T47D (cell line): ENCODE data around the gene PTPRT.

Experiments used
- DNase-seq, 2 experiments: peaks; one replicate each; pipeline versions ENCODE4 v3.0.0 to v3.0.0-alpha.2; 2011 to 2012; ENCODE audit warnings: low read depth in 1 of 2, low spot score in 1 of 2
- JUND ChIP-seq: IDR thresholded peaks from 2 replicates; pipeline ENCODE4 v1.6.1; 2012; ENCODE audit warnings: low read depth
- in situ Hi-C: cut with HindIII; loops from 2 replicates; pipeline ENCODE4 v1.10.0; 2016; ENCODE audit warnings: low sequenced_read_pairs, low pct_unique_long_range_greater_than_20kb

The PTPRT gene

DNA sequence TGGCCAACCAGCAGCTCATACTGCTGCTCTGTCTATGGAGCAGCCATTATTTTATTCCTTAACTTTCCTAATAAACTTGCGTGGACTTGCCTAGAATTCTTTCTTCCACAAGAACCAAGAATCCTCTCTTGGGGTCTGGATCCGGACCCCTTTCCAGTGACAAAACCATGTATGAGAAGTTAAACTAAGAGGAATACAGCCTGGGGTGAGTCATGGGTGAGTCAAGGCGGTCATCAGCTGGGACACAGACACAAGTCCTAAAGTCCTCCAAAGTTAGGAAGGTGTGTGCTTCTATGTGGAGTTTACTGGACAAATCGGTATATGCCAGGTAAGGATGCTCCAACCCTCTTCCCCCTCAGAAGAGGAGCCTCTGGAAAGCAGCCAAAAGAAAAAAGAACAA is 881.5 kb downstream of the PTPRT start:
- no peak for TF ChIP-seq JUND
- in situ Hi-C loops: no loop called here
- DNase-seq: no peak

DNA sequence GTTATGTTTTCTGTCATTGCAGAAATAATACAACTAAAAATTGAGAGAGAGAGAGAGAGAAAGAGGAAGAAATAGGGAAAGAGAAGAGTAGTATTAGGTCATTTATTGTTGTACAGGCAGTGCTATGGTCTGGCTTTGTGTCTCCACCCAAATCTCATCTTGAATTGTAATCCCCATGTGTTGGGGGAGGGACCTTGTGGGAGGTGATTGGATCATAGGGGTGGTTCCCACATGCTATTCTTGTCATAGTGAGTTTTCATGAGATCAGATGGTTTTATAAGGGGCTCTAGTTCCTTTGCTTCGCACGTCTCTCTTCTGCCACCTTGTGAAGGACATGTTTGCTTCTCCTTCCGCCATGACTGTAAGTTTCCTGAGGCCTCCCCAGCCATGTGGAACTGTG is 894.1 kb downstream of the PTPRT start:
- no peak for TF ChIP-seq JUND
- no peak for DNase-seq
- in situ Hi-C loops: no loop called here

DNA sequence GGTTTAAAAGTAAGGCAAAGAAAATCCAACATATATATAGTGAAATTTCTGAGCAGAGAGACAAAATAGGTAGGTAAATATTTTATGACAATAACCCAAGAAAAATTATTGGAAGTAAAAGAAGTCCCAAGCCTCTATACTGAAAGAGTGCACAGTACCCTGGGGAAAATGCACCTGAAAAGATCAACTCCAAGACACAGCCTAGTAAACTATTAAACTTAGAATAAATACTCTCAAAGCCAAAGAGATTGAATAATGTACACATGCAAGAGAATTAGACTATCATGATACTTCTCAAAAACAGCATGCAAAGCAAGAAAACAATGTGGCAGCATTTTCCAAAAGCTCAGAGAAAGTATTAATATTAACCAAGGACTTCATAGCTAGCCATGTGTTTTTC is 894.7 kb downstream of the PTPRT start:
- TF ChIP-seq JUND: no peak
- in situ Hi-C loops: no loop called here
- no peak for DNase-seq

DNA sequence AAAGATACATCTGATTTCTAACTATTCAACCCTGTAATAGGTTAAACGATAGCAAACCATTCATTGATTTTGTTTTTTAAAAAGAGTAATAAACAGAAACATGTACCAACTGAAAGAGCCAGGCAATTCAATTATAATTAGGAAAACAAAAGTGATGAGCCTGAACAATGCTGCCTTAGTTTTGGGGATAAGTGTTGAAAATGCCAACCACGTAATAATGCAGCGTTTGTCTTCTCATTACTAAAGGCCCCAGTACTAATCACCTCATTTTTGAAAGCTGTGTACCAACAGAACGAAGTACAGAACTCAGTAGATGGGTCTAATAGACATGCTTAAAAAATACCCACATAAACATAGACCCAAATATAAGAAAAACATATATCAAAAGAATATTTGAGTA is 907.9 kb downstream of the PTPRT start:
- no peak for TF ChIP-seq JUND
- in situ Hi-C loops: no loop called here

DNA sequence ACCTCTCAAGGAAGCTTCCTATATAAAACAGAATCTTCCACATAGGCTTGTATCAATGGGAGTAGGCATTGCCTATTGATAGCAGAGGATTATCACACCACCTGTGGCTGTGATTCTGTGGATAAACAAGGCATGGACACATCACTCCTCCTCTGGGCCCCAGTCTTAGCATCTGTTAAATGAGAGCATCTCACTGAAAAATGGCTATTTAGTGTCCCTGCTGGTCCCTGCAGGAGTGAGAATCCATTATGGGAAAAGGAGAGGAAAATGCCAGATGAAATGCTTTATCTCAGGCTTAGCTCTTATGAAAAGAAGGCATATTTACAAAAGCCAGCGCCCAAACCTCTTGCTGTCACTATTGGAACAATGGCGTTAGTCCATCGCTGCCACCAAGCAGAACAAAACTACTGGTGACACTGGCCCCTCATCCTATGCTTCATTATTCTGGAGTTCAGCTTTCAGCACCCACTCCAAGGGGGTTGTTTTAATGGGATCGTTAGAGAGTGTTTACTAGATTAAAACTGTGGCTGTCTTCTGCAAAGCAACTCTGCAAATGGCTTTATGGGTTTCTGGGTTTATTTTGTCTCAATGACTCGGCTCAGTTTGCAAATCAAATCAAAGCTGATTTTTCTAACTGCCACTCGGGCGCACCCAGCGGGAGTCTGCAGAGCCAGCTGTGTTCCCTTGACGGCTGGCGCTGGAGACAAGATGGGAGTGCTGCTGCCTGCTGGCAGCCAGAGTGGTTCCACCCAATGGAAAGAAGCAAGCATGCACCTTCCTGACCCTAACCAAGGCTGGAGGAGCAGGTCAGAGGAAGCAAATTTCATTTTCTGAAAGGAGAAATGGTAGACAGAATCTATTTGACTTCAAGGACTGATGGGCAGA is 912.7 kb downstream of the PTPRT start:
- no peak for DNase-seq
- TF ChIP-seq JUND: no peak
- in situ Hi-C loops: no loop called here

More for the DNA sequence above, 907.9 kb downstream of the PTPRT start:
- no peak for DNase-seq

DNA sequence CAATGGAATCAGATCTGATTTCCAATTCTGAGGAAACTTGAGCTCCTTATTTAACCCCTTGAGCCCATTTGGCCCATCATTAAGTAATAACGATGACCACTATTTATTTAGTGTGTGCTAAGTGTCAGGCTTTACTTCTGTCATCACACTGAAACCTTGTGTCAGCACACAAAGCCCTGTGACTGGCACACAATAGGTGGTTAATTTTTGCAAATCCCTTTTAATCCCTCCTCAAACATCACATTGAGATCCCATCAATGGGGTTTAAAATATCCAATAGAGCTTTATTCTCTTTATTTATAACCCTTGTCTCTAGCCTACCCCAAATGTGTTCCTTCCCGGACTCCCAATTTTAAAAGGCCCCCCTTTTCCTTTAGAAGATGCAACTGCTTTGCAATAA is 914.7 kb downstream of the PTPRT start:
- DNase-seq: no peak
- no peak for TF ChIP-seq JUND
- in situ Hi-C loops: no loop called here

DNA sequence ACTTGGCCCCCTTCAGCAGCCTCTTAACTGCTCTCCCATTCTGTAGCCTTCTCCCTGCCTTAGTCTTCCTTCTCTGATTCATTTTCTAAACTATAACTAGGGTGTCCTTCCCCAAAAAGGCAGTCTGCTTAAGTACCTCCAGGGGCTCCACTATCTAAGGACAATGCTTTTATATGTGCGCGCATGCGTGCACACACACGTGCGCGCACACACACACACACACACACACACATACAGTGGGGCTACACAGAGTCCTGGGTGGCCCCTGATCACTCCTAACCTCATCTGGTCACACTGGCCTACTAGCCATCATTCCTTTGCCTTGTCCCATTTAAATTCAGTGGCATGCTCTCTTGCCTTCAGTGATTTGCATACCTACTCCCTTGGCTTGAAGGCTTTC is 917.2 kb downstream of the PTPRT start:
- in situ Hi-C loops: no loop called here
- no peak for DNase-seq
- no peak for TF ChIP-seq JUND

DNA sequence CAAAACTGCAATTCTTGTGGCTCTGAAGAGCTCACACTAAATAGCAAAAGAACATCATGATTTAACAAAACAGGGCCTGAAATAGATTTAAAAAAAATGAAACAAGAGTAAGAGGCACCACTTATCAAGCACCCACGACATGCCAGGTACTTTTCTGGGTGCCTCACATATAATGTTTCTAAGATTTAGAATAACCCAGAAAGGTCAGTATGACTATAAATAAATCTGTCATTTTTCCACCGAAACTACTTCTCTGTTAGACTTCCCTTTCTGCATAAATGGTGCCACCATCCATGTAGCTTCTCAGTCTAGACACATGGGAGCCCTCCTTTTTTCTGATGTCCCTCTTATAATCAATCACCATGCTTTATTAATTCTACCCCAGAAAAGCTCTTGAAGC is 919.2 kb downstream of the PTPRT start:
- TF ChIP-seq JUND: no peak
- in situ Hi-C loops: no loop called here

DNA sequence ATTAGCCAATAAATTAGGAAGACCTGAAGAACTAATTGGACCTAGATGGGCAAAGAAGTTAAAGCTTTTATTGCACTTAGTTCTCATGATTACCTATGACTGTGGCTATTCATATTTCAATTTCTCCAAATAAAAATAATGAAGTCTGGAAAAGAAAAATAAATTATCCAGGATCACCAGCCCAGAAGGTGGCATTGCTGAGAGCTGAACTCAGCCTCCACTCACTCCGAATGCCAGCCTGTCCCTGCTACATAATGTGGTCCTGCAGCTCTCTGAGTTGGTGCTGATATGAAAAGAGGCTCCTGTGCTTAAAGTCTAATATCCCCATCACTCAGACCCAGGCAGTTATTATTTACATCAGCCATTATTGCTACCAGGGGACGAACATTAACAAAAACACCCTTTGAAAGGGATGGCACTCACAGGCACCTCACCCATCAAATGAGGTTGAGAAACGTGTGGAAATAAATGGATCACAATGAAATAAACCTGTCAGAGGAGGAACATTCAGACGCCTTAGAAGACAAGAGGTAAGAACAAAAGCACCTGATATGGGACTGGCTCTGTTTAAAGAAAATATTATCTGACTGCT is 921.8 kb downstream of the PTPRT start:
- no peak for DNase-seq
- TF ChIP-seq JUND: no peak
- in situ Hi-C loops: no loop called here

More for the DNA sequence above, 919.2 kb downstream of the PTPRT start:
- no peak for DNase-seq

DNA sequence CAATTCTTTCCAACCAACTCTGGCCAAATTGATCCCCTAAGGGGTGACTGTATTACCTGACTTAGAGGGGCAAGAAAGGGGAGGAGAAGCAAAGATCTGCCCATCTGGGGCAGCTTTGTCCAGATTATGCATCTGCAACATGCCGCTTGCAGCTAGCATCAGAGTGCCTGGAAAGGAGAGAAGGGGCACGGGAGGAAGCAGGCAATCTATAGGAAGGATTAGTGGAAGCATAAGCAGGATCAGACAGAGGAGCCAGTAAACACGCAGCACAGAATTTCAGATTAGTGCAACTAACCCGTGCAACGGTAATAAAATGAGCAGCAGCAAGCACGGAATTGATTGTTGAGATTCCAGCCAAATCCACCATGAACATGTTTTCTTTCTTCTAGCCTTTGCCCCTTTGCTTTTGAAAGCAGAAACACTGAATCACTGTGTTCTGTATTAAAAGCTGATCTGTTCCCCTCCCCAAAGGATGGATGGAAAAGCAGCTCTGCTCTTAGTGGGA is 927.9 kb downstream of the PTPRT start:
- no peak for DNase-seq
- TF ChIP-seq JUND: no peak
- in situ Hi-C loops: no loop called here

DNA sequence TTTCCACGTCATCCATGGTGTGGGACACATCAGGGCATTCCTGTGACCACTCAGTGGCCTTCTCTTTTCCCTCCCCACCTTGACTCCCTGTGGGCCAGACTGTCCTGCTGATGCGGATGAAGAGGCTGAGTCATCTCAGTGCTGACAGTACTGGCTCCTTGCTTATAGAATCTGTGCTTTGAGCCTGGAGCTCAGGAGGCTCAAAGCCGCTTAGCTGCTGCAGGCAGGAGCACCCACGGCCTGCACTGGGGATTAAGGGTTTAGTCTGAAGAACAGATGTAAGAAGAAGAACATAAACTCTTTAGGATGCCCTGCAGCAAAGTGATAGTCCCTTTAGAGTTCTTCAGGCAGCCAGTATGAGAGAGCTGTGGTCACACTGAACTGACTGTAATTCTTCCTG is 929.5 kb downstream of the PTPRT start:
- TF ChIP-seq JUND: no peak

DNA sequence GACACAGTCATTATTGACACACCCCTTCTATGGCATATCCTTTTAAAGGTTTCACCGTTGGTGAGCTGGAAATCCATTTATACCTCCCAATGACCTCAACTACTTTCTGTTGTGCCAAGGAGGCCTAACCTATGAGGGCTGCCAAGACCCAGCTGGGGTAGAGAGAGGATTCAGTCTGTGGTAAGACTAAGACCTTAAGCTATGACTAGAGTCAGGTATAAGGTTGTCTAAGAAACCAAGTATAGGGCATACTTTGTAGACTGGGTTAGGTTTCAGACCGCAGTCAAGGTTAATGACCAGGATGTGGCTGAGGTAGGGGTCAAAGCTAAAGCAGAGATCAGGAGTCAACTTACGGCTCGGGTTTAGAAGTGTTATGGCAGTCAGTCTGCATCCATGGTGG is 930.3 kb downstream of the PTPRT start:
- no peak for TF ChIP-seq JUND
- in situ Hi-C loops: no loop called here
- no peak for DNase-seq

More for the DNA sequence above, 929.5 kb downstream of the PTPRT start:
- no peak for DNase-seq
- in situ Hi-C loops: no loop called here

DNA sequence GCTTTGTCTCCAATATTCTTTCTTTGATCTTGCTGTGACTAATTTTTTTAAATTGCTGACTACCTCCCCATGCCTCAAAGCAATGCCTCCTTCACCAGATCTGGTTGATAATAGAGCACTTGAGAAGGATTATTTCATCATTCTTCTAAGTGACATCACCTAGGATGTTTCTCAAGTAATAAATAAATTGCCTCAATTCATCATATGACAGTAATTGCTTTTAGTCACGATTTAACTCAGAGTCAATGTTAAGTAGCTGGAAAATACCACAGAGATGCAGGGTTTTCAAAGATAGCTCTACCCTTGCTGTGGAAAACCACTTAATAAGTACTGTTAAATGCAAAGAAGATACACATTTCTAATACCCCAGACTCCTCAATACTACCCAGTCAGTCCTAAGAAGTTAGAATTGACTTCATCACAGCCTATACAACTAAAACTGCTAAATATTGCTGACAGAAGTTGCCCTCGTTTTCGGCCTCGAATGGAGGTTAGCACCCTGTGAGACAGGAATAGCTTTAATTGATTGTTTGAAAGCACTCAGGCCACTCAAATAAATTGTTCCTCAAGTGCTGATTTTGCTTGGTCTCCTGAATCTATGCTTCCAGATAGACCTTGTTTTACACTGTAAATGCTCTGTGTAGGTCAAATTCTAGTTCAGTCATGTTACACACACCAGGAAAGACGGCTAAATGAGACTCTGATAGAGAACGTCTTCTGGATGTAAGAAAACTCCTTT is 931.0 kb downstream of the PTPRT start:
- in situ Hi-C loops: no loop called here
- DNase-seq: no peak
- no peak for TF ChIP-seq JUND
